SK-MEL-5 (cell line): ENCODE data around the gene GJC3. TPM values are rescaled to one million over a fixed set of nuclear protein-coding genes. Genes with fewer than 3 reads are reported as not detected.
"Not testable (repeated sequence)": the region's sequence is repeated elsewhere in the genome, so short reads cannot be mapped to it uniquely, and the experiment has no call there.

ENCODE experiments used
- DNase-seq: peaks from one replicate; pipeline ENCODE4 v3.0.0-alpha.2; 2016; ENCODE audit warnings: low read depth, low spot score
- in situ Hi-C: cut with HindIII; loops from 2 replicates; pipeline ENCODE4 v1.10.0; 2016; ENCODE audit warnings: low sequenced_read_pairs, high pct_unique_total_duplicates, low pct_unique_long_range_greater_than_20kb
- small RNA-seq, 2 experiments: library from RNA; depleted of rRNA; stranded (forward); fragments of <200 nt; gene quantifications; one replicate each; pipeline ENCODE3, GENCODE V24; 2014
- total RNA-seq: library from RNA; depleted of rRNA; stranded (reverse); fragments of >200 nt; shearing (Covaris generic); gene quantifications from 2 replicates; pipeline ENCODE4 v1.2.3, GENCODE V29; 2014; rRNA removed

The GJC3 gene
- total RNA-seq, 1 experiment from 2014 or later = 0.29 TPM

DNA sequence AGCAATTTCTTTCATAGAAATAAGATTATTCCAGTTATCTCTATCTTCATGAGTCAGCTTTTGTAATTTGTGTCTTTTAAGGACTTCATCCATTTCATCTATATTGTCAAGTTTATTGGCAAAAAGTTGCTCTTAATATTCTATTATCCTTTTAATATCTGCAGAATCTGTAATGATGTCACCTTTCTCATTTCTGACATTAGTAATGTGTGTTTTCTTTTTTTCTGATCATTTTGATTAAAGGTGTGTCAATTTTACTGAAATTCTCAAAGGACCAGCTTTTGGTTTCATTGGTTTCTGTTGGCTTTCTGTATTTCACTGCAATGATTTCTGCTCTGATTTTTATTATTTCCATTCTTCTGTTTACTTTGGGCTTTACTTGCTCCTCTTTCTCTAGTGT lies 34.7 kb downstream of the GJC3 start:
- in situ Hi-C loops = no loop called here
- no peak for DNase-seq

DNA sequence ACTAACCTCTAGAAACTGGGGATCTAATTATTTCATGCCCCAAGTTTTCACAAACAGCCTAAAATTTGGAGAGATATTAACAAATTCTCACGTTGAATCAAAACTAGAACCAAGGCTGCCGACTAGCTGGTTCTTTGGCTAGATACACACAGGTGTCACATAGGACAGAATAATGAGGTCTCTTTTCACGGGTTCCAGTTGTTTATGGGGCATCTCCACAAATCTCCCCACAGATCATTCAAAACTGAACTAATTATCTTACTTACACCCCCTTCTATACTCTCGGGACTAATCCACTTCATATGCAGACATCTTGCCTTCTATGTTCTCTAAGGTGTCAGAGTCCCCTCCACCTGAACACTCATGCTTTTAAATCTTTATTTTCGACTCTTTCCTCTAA lies 36.1 kb downstream of the GJC3 start:
- in situ Hi-C loops = no loop called here
- no peak for DNase-seq

- DNase-seq, in situ Hi-C loops: not testable (repeated sequence)
Observed at GRCh38 chr7:99890348-99890747, 39.1 kb downstream of the GJC3 start.

DNA sequence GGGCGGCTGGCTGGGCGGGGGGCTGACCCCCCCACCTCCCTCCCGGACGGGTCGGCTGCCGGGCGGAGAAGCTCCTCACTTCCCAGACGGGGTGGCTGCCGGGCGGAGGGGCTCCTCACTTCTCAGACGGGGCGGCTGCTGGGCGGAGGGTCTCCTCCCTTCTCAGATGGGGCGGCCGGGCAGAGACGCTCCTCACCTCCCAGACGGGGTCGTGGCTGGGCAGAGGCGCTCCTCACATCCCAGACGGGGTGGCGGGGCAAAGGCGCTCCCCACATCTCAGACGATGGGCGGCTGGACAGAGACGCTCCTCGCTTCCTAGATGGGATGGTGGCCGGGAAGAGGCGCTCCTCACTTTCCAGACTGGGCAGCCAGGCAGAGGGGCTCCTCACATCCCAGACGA lies 41.1 kb downstream of the GJC3 start:
- DNase-seq, in situ Hi-C loops: not testable (repeated sequence)

DNA sequence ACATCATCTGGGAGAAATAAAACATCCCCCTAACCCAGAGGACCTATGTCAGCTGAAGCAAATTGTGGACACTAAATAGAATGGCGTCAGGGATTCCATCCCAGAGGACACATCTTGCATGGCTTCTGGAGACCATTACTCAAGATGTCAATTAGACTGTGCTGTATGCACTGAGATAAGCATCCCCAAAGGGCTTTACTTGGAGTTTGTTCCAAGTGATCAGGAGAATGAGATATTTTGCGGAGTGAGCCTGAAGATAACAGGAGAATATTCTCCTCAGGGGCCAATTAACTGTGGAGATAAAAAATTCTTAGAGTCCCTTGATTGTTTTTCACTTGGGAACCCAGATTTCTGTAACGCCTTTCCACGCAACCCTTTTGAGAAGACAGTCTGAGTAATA lies 48.0 kb downstream of the GJC3 start:
- in situ Hi-C loops = no loop called here

GRCh38 chr7:99876933-99877332 lies 52.5 kb downstream of the GJC3 start, which contains the start of gene OR2AE1:
Gene OR2AE1 (minus strand): TSS chr7:99877033. CDS start chr7:99877033, 0 bp downstream.
- in situ Hi-C loops = no loop called here
- DNase-seq = no peak

More for the DNA sequence above, 48.0 kb downstream of the GJC3 start:
- no peak for DNase-seq

GRCh38 chr7:99876491-99876890 lies 52.9 kb downstream of the GJC3 start:
- in situ Hi-C loops = no loop called here
- peak; percentile 16 for DNase-seq

Small RNA genes lying within 50 kb of the gene (small RNA-seq; reads per million reads assigned to genes)
- gene RF00019 = 0 reads per million in 2 experiments
- 0 reads per million in 2 experiments for gene RF00561

Other genes starting within 250 kb of the GJC3 start
- gene CYP3A5, start 249.6 kb downstream of the GJC3 start, total RNA-seq = not detected in 2 replicates
- not detected in 2 replicates for gene CYP3A7, start 194.4 kb downstream of the GJC3 start, total RNA-seq
- not detected in 2 replicates for gene CYP3A4, start 145.4 kb downstream of the GJC3 start, total RNA-seq
- gene CYP3A43, start 101.6 kb downstream of the GJC3 start, total RNA-seq = not detected in 2 replicates
- not detected in 2 replicates for gene OR2AE1, start 52.6 kb downstream of the GJC3 start, total RNA-seq
- not detected in 2 replicates for gene TRIM4, start 10.1 kb downstream of the GJC3 start, total RNA-seq
- gene AZGP1, start 46.4 kb upstream of the GJC3 start, total RNA-seq = 1.1 and 1.8 TPM in 2 replicates
- gene ZKSCAN1, start 86.0 kb upstream of the GJC3 start, total RNA-seq = 34.7 and 37.2 TPM in 2 replicates
- gene ZSCAN21, start 120.2 kb upstream of the GJC3 start, total RNA-seq = 21.3 and 22.8 TPM in 2 replicates
- gene ZNF3, start 152.1 kb upstream of the GJC3 start, total RNA-seq = 32.0 and 35.2 TPM in 2 replicates
- gene COPS6, start 159.3 kb upstream of the GJC3 start, total RNA-seq = 75.2 and 80.9 TPM in 2 replicates
- gene MCM7, start 171.8 kb upstream of the GJC3 start, total RNA-seq = 163 and 176 TPM in 2 replicates
- 15.9 and 16.4 TPM in 2 replicates for gene AP4M1, start 172.0 kb upstream of the GJC3 start, total RNA-seq
- gene TAF6, start 189.7 kb upstream of the GJC3 start, total RNA-seq = 27.3 and 33.6 TPM in 2 replicates
- gene CNPY4, start 190.0 kb upstream of the GJC3 start, total RNA-seq = 21.7 and 21.9 TPM in 2 replicates
- gene MBLAC1, start 197.3 kb upstream of the GJC3 start, total RNA-seq = 2.2 and 4.1 TPM in 2 replicates
- 165 and 169 TPM in 2 replicates for gene LAMTOR4, start 219.3 kb upstream of the GJC3 start, total RNA-seq
- 11.2 and 14.1 TPM in 2 replicates for gene TRAPPC14, start 229.1 kb upstream of the GJC3 start, total RNA-seq
- gene GAL3ST4, start 239.0 kb upstream of the GJC3 start, total RNA-seq = 1.9 and 2.6 TPM in 2 replicates
- 3.2 and 4.7 TPM in 2 replicates for gene GPC2, start 247.8 kb upstream of the GJC3 start, total RNA-seq
- 3.4 and 5.7 TPM in 2 replicates for gene STAG3, start 248.3 kb upstream of the GJC3 start, total RNA-seq